HEK293 (cell line): Measurements from ENCODE around the gene H2AZ2.

ENCODE experiments used
- GFI1B ChIP-seq: fragments of 450-650 bp; formaldehyde crosslinking; IDR thresholded peaks from 2 replicates; pipeline ENCODE4 v1.5.1; 2016; ENCODE audit warnings: missing biosample characterization, missing genetic modification characterization
- RBAK ChIP-seq: fragments of 450-650 bp; formaldehyde crosslinking; IDR thresholded peaks from 2 replicates; pipeline ENCODE4 v1.5.1; 2016; ENCODE audit warnings: missing biosample characterization, missing genetic modification characterization
- REST ChIP-seq: fragments of 450-650 bp; formaldehyde crosslinking; IDR thresholded peaks from 2 replicates; pipeline ENCODE4 v1.5.1; 2016; ENCODE audit warnings: missing biosample characterization, missing genetic modification characterization
- ZBTB26 ChIP-seq: fragments of 450-650 bp; formaldehyde crosslinking; optimal IDR thresholded peaks from 2 replicates; pipeline ENCODE3; 2016; ENCODE audit warnings: missing biosample characterization, mild to moderate bottlenecking, missing genetic modification characterization
- ZEB2 ChIP-seq: fragments of 450-650 bp; formaldehyde crosslinking; IDR thresholded peaks from 2 replicates; pipeline ENCODE4 v1.5.1; 2016; ENCODE audit warnings: missing biosample characterization, missing genetic modification characterization
- ZNF274 ChIP-seq, 2 experiments: fragments of 200-500 bp in 1 of 2; fragments of 450-650 bp in 1 of 2; sonication (Bioruptor generic) in 1 of 2; formaldehyde crosslinking in 1 of 2; IDR thresholded peaks; 2 replicates each; pipeline versions ENCODE4 v1.5.1 to v1.6.1; 2014 to 2016; ENCODE audit warnings: borderline replicate concordance in 1 of 2, inconsistent platforms in 1 of 2, low read length in 1 of 2, missing biosample characterization in 1 of 2, missing genetic modification characterization in 1 of 2
- ZNF518A ChIP-seq: fragments of 450-650 bp; formaldehyde crosslinking; conservative IDR thresholded peaks from 2 replicates; pipeline ENCODE4 v1.5.1; 2016; ENCODE audit warnings: low read depth, missing biosample characterization, missing genetic modification characterization
- ZNF530 ChIP-seq: fragments of 450-650 bp; formaldehyde crosslinking; IDR thresholded peaks from 2 replicates; pipeline ENCODE4 v1.5.1; 2016; ENCODE audit warnings: low read depth, missing biosample characterization, missing genetic modification characterization
- ZNF777 ChIP-seq: fragments of 450-650 bp; formaldehyde crosslinking; IDR thresholded peaks from 2 replicates; pipeline ENCODE4 v1.5.1; 2017; ENCODE audit warnings: missing biosample characterization, missing genetic modification characterization, borderline replicate concordance
- ZNF785 ChIP-seq: fragments of 450-650 bp; formaldehyde crosslinking; IDR thresholded peaks from 2 replicates; pipeline ENCODE4 v1.5.1; 2016; ENCODE audit warnings: missing biosample characterization, missing genetic modification characterization
- TF ChIP-seq, protein P1 (sequence below): fragments of 450-650 bp; formaldehyde crosslinking; IDR thresholded peaks from 2 replicates; pipeline ENCODE4 v1.5.1; 2016; ENCODE audit warnings: missing biosample characterization, missing genetic modification characterization
- TF ChIP-seq, protein P2 (sequence below): sonication (generic); formaldehyde crosslinking; IDR thresholded peaks from 2 replicates; pipeline ENCODE4 v1.8.1; 2022; ENCODE audit warnings: mild to moderate bottlenecking, moderate library complexity, missing genetic modification reagents

- TF ChIP-seq ZEB2 (tag by site-specific recombination) (no peak), ZNF518A (tag by site-specific recombination) (no peak), ZNF530 (tag by site-specific recombination) (no peak), GFI1B (tag by site-specific recombination) (no peak), RBAK (tag by site-specific recombination) (no peak), REST (tag by site-specific recombination) (no peak), ZNF785 (no peak), ZBTB26 (tag by site-specific recombination) (no peak), ZNF777 (tag by site-specific recombination) (no peak), ZNF274 (IDR thresholded peaks at IDR 0.05; ENCODE audit: low read length) (no peak), ZNF274 (tag by site-specific recombination; IDR thresholded peaks at IDR 0.05; ENCODE audit: borderline replicate concordance) (no peak)
- TF ChIP-seq, protein P1, sequence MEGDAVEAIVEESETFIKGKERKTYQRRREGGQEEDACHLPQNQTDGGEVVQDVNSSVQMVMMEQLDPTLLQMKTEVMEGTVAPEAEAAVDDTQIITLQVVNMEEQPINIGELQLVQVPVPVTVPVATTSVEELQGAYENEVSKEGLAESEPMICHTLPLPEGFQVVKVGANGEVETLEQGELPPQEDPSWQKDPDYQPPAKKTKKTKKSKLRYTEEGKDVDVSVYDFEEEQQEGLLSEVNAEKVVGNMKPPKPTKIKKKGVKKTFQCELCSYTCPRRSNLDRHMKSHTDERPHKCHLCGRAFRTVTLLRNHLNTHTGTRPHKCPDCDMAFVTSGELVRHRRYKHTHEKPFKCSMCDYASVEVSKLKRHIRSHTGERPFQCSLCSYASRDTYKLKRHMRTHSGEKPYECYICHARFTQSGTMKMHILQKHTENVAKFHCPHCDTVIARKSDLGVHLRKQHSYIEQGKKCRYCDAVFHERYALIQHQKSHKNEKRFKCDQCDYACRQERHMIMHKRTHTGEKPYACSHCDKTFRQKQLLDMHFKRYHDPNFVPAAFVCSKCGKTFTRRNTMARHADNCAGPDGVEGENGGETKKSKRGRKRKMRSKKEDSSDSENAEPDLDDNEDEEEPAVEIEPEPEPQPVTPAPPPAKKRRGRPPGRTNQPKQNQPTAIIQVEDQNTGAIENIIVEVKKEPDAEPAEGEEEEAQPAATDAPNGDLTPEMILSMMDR (tag by site-specific recombination): no peak
- TF ChIP-seq, protein P2, sequence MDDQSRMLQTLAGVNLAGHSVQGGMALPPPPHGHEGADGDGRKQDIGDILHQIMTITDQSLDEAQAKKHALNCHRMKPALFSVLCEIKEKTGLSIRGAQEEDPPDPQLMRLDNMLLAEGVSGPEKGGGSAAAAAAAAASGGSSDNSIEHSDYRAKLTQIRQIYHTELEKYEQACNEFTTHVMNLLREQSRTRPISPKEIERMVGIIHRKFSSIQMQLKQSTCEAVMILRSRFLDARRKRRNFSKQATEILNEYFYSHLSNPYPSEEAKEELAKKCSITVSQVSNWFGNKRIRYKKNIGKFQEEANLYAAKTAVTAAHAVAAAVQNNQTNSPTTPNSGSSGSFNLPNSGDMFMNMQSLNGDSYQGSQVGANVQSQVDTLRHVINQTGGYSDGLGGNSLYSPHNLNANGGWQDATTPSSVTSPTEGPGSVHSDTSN (CRISPR knock-in tag): no peak
These were observed 64.5 kb downstream of the H2AZ2 start for GRCh38 chr7:44783407-44783806.
